NCI-H187 (cell line): ENCODE results near the gene PDE6A.
A peak's percentile ranks its signal among the peaks of the same experiment; 100 is the strongest.

ENCODE experiments used
- DNase-seq, 2 experiments: peaks; one replicate each; lab custom pipeline; 2025; lab: John Stamatoyannopoulos, UW

Gene PDE6A

DNA sequence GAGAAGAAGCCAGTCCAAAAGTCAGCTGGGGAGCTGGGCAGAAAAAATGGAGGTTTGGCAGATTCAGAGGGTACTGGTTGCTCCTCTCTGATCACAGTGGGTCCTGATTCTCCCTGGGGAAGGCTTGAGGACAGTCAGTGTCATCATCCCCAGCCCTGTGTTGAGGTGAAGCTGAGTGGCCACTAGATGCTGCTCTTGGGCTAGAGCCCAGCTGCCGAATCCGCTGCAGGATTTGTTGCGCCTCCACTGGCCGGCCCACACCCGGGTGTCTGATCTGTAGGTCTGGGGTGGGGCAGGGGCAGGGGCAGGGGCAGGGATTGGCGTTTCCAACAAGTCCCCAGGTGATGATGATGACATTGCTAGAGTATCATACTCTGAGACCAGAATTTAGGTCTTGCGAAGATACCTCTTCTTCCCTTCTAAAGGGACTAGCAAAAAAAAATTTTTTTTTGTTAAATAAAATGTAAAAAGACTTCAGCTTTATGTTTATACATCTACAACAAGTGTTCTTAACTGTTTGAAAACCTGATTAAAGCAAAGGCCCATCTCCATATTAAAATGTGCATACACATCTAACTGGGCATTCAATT is 106.8 kb downstream of the PDE6A start:
- peak in 1 of 2 experiments; percentile 16 for DNase-seq

DNA sequence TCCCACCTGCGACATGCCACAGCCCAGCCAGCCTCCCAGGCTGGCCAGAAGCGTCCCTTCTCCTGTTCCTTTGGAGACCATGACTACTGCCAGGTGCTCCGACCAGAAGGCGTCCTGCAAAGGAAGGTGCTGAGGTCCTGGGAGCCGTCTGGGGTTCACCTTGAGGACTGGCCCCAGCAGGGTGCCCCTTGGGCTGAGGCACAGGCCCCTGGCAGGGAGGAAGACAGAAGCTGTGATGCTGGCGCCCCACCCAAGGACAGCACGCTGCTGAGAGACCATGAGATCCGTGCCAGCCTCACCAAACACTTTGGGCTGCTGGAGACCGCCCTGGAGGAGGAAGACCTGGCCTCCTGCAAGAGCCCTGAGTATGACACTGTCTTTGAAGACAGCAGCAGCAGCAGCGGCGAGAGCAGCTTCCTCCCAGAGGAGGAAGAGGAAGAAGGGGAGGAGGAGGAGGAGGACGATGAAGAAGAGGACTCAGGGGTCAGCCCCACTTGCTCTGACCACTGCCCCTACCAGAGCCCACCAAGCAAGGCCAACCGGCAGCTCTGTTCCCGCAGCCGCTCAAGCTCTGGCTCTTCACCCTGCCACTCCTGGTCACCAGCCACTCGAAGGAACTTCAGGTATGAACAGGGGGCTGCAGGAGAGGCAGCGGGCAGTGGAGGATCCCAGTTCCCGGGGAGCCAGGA is 108.0 kb downstream of the PDE6A start:
- DNase-seq: no peak

DNA sequence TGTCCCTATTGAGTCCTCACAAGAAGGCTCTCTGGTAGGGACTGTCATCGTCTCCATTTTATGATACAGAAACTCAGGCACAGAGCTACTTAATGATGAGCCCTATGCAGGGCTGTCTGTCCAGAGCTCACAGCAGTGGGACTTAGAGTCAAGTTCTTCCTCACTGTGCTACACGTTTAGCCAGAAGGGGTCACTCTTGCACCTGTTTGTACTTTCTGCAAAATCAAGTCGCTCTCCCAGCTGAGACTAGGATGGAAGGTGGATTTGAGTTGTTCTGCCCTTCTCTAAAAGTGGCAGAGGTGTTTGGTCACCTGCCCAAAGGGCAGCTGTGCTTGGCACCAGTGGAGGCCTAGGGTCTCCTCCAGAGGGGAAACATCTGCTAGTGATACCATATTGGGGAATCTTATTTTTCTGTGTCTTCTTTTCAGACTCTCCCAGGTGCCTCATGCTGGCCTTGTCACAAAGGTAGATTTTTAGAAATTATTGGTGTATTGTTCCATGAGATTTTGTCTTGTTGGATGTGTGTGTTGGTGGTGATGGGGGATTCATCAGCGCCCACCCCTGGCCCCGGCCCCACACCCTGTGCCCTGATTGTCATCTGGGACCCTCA is 110.2 kb downstream of the PDE6A start:
- peak in 1 of 2 experiments; percentile 24 for DNase-seq

DNA sequence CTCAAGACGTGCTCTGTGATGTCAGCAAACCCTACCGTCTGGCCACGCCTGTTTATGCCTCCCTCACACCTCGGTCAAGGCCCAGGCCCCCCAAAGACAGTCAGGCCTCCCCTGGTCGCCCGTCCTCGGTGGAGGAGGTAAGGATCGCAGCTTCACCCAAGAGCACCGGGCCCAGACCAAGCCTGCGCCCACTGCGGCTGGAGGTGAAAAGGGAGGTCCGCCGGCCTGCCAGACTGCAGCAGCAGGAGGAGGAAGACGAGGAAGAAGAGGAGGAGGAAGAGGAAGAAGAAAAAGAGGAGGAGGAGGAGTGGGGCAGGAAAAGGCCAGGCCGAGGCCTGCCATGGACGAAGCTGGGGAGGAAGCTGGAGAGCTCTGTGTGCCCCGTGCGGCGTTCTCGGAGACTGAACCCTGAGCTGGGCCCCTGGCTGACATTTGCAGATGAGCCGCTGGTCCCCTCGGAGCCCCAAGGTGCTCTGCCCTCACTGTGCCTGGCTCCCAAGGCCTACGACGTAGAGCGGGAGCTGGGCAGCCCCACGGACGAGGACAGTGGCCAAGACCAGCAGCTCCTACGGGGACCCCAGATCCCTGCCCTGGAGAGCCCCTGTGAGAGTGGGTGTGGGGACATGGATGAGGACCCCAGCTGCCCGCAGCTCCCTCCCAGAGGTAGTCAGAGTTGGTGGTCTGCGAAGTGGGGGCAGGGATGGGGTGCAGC is 111.3 kb downstream of the PDE6A start:
- DNase-seq: no peak

DNA sequence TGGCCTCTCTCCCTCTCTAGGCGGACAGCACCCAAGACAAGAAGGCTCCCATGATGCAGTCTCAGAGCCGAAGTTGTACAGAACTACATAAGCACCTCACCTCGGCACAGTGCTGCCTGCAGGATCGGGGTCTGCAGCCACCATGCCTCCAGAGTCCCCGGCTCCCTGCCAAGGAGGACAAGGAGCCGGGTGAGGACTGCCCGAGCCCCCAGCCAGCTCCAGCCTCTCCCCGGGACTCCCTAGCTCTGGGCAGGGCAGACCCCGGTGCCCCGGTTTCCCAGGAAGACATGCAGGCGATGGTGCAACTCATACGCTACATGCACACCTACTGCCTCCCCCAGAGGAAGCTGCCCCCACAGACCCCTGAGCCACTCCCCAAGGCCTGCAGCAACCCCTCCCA is 112.0 kb downstream of the PDE6A start:
- DNase-seq: no peak

DNA sequence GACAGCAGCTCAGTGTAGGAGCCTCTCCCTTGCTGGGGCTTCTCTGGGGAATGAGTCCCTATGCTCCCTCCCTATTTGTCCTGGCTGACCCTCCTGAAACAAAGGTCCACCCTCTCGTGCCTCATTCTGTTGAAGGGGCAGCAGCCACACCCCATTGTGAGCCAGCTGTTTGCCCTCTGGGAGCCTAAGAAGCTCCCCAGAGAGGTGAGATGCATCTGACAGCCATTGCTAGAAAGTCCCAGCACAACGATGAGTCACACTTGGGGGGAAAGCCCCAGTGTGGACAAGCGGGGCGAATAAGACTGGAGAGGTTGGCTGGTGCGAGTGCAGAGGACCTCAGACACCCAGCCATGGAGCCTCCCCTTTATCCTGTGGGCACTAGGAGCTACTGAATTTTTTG is 113.1 kb downstream of the PDE6A start:
- DNase-seq: no peak

DNA sequence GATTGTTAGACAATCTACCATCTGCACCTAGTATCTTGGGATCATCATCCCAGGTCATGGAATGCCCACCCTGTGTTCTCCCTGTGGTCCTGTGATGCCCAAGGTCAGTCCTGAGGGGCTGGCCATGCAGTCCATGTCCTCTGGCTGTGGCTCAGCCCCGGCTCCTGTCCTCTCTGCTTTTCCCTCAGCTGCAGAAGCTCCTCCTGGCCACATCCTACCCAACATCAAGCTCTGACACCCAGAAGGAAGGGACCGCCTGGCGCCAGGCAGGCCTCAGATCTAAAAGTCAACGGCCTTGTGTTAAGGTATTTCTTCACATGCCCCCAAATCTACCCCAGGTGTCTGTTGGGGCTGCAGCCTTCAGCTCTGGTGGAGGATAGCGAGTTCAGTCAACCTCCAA is 114.0 kb downstream of the PDE6A start:
- DNase-seq: no peak

DNA sequence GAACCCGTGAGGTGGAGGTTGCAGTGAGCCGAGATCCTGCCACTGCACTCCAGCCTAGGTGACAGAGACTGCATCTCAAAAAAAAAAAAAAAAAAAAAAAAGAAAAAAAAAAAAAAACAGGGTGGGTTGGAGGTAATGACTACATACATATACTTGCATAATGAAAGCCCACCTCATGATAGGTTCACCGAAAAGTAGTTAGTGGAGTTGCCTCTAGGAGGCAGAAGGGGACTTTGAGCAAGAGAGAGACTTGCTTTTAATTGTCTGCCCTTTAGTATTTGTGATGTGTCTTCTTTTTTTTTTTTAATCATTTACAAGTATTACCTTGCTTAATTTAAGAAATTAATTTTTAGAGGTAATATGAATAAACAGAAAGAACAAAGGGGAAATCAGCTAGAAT is 114.6 kb downstream of the PDE6A start:
- DNase-seq: no peak

DNA sequence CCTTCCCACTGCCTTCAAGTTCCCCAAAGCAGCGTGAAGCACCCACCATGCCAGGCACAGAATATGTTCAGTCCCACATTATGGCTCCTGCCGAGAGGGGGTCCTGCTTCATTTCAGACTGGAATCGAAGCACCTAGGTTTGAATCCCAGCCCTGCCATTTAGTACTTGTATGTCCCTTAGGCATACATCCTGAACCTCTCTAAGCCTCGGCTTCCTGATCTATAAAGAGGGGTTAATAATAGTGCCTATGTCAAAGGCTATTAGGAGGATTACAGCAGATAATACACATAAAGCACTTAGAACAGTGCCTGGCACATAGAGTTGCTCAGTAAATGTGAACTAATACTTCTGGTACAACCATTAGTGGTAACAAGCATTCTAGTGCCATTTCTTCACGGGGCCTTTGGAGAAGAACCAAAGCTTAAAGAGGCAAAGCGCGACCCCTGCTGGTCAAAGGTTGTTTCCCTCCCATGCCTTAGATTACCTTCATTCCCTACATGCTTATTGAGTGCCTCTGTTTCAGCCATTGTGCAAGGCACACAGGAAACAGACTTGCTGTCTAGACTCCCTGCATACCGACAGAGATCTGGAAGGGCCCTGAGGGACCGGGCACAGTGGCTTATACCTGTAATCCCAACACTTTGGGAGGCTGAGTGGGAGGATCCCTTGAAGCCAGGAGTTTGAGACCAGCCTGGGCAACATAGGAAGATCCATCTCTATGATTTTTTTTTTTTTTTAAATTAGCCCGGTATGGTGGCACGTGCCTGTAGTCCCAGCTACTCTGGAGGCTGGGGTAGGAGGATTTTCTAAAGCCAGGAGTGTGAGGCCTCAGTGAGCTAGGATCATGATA is 116.2 kb downstream of the PDE6A start:
- peak; percentile 82 to 96 for DNase-seq

DNA sequence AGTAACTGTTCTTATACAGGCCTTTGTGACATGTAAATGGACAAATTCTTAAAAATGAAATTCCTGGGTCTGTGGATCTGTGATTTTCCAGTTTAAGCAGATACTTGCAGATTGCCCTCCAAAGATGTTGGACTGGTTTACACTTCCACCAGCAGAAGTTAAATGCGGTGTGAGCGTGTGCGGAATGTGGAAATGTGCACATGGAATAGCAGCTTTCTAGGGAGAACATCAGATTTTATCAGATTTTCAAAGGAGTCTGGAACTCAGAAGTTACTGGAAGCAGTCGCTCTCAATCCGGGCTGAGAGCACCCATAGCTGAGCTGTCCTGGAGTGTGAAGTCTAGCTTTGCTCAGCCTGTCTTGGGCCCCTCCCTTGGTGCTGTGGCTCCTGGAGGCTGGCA is 117.0 kb downstream of the PDE6A start:
- DNase-seq: no peak

DNA sequence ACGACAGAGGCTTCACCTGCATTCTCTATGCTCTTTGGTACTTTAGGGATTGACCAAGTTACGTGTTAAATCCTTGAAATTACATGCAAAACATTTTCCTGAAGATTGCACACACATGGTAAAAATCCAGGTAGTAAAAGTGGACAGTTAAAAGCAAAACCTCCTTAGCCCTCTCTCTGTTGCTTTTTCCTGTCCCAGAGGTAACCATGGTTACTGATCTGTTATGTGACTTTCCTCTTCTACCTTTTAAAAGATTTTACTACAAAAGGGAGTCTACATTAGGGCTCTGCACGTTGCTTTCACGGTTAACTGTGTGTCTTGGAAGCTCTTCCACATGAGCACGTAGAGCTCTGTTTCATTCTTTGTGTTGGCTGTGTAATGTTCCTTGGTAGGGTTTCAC is 117.5 kb downstream of the PDE6A start:
- no peak for DNase-seq

DNA sequence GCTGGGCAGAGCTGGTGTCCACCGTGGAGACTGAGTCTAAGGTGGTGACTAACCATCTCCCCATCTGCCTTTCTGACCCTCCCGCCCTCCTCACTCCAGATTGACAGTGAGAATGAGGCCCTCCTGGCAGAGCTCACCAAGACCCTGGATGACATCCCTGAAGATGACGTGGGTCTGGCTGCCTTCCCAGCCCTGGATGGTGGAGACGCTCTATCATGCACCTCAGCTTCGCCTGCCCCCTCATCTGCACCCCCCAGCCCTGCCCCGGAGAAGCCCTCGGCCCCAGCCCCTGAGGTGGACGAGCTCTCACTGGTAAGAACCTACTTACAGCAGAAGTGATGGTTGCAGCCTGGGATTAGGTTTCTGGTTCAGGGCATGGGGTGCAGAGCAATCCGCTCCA is 118.0 kb downstream of the PDE6A start:
- no peak for DNase-seq

DNA sequence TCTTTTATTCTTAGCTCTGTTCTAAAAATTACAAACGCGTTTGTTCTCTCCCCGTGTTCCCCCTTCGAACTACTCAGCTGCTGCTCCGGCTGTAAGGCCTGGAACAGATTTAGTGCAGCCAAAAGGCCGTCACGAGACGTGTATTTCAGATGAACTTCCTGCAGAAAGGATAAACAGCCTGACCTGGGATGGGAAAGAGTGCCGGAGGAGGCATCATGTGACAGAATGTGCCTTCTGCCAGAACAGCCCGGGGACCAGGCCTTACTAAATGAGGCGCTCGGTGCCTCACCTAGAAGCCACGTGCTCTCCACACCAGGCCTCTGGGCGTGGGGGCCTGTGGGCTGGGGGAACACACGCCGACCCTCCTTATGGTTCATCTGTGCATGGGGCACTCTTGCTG is 119.7 kb downstream of the PDE6A start:
- no peak for DNase-seq

DNA sequence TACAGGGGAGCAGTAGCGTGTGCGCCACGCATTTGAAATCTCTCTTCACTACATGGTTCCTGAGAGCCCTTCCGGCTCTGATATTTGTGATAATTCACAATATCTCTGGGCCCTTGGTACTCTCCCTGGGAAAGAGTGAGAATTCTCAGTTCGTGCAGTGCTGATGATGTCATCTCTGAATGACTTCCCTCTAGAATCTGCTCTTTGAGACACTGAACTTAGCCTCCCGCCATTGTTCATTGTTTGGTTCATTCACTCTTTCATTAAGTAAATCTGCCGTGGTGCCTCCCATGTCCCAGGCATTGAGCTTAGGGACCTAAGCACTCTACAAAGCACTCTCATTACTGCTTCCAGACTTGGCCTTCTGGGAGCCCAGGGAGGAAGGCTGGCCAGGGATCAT is 120.5 kb downstream of the PDE6A start:
- DNase-seq: no peak

DNA sequence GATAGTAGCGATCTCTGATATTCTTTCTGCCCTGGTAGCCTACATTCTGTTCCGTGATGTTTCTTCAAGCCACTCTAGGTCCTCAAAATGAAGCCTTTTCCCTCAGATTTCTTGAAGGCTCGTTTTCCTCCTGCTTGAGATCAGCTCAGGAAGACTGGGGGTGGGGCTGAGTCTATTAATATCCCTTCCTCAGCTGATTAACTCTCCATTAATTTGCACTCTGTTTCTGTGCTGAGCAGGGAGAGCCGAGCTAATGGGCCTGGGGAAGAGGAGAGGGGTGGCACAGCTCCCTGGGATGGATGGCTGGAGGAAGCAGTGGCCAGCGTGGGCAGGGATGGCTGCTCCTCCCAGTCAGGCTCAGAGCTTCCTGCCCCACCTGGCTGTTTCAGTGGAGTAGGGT is 121.2 kb downstream of the PDE6A start:
- no peak for DNase-seq

DNA sequence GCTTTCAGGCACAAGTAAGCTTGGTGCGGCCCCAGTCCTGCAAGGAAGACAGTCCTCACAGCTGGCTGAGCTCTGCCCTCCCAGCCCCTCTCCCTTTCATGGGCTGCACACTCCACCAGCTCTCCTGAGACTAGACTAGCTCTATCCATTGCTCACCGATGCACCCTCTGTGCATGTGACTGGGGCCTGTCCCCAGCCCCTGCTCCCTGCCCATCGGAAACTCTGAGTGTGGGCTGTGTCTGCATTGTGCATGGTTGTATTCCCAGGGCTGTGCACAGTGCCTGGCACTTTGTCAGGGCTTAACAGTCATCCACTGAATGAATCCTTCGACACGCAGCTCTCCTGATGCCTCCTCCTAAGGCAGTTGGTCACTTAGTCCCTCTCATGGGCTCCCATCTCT is 122.3 kb downstream of the PDE6A start:
- DNase-seq: no peak

DNA sequence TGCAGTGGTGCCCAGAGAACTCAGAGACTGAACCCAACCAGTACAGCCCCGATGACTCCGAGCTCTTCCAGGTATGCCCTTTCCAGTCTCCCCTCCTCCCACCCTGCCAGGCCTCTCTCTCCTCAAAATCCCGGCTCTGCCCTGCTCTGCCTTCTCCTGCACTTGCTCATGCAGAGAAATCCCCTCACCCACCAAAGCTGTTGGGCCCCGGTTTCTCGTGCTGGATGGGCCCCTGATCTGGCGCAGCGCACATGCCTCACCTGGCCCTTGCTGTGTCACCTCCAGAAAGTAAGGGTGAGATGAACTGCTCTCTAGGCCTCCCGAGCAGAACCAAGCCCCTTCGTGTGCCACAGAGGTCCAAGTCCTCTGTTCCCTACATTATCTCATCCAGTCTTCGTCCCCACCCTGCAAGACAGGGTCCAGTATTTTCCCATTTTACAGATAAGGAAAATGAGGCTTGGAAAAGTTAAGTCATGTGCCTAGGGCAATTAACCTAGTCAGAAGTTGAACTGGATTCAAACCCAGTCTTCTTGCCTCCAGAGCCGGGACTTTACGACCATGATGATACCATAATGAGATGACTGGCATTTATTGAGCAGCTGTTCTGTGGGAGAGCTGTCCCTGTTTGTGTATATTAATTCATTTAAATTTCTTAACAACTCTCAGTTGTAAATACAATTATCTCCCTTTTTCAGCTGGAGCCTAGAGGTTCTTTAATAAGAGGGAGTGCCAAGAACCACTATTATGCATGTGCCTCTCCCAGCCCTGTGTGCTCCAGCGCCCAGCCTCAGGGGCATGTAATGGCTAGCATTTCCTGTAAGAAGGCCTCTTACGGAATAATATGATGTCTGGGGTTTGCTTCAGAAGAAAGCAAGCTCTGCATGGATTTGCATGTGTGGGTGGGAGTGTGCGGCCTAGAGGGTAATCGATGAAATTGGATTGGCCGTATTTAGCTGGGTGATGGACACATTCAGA is 123.8 kb downstream of the PDE6A start:
- DNase-seq: no peak

DNA sequence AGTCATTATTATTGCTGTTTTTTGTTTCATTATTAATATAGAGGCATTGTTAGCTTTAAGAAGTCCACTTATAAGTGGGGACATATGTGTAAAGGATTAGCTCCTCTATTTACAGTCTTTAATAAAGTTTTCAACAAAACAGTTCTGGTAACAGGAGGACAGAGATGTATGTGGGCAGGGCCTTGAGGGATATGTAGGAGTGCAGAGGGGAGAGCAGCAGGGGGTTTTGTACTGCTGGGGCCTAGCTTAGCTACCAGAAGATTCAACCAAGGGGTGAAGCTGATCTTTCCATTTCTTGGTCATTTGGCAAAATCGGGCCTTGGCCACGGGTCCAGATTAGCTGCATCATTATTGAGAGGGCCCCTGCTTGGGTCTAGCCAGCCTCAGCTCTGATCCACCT is 124.6 kb downstream of the PDE6A start:
- DNase-seq: no peak

DNA sequence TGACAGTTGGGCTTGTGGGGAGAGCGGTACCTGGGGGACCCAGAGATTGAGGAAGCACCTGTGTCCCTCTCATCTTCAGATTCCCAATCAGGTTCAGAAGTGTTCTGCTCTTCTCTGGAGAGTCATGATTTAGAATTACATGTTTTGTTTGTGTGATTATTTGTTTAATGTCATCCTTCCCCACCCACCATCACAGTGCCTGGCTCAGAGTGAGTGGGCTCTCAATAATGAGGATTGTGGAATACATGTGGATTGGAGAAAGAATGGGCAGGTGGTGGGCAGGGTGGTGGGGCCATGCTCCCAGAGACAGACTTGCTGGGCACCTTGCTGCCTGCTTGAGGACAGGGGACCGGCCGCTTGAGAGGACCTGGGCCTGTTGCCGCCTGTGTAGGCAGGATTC is 126.5 kb downstream of the PDE6A start:
- no peak for DNase-seq

DNA sequence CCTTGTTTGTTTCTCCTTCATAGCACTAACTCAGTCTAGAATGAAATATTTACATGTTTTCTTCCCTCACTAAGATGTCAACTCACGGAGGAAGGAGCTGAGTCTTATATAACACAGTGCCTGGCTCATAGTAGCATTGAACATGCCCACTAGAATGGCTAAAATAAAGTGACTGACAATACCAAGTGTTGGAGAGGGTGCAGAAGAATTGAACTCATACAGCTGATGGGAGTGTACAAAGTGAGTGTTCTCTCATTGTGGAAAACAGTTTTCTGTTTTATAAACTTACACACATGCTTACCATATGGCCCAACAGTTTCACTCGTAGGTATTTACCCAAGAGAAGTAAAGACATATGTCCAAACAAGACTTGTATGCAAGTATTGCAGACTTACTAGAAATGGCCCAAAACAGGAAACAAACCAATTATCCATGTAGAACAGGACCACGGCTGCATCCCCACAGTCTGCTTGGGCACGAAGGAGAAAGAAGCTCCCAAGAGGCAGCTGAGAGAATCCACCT is 127.0 kb downstream of the PDE6A start:
- DNase-seq: no peak

DNA sequence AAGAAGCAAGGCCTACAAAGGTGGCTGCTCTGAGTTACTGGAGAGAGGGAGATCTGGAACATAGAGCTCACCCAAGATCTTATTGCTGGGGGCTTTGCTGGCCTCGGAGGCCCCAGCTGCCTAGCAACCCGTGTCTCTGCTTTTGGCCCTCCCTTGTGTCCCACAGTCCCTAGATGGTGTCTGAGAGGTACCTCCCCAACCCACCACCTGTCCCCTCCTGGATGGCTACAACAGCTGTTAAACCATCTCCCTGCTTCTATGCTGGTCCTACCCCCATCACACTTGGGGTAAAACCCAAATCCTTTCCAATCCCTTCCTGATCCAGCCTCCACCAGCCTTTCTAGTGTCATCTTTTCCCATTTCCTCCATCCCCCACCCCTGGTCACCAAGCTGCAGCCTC is 127.9 kb downstream of the PDE6A start:
- no peak for DNase-seq
